HG03354 (cell line): ENCODE data around the gene WDR55.
"Not testable (repeated sequence)": the region's sequence is repeated elsewhere in the genome, so short reads cannot be mapped to it uniquely, and the experiment has no call there.

Source experiments
- ATAC-seq: cut with Tn5 transposase; IDR thresholded peaks from one replicate; pipeline ENCODE4 v1.9.1; 2021; ENCODE audit warnings: mild to moderate bottlenecking; ENCODE audit not compliant: unreplicated experiment, poor library complexity, severe bottlenecking

The WDR55 gene

GRCh38 chr5:140707812-140708211 lies 43.1 kb downstream of the WDR55 start:
- no peak for ATAC-seq

GRCh38 chr5:140708787-140709186 lies 44.1 kb downstream of the WDR55 start:
- not testable (repeated sequence) for ATAC-seq

GRCh38 chr5:140710899-140711552 lies 46.3 kb downstream of the WDR55 start:
- ATAC-seq: peak; percentile 91

GRCh38 chr5:140711794-140712193 lies 47.1 kb downstream of the WDR55 start:
- no peak for ATAC-seq

DNA sequence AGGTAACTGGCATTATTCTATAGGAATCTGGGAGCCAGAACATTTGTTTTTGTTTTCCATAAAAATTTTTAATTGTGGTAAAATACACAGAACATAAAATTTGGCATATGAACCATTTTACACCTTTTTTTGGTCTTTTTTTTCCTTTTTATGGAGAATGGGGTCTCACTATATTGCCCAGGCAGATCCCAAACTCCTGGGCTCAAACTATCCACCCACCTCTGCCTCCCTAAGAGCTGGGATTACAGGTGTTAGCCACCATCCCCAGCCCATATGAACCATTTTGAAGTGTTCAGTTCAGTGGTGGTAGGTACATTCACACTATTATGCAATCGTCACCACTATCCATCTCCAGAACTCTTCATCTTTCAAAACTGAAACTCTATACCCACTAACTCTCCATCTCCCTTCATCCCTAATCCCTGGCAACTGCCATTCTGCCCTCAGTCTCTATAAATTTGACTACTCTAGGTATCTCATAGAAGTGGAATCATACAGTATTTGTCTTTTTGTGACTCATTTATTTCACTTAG lies 48.9 kb downstream of the WDR55 start:
- no peak for ATAC-seq

DNA sequence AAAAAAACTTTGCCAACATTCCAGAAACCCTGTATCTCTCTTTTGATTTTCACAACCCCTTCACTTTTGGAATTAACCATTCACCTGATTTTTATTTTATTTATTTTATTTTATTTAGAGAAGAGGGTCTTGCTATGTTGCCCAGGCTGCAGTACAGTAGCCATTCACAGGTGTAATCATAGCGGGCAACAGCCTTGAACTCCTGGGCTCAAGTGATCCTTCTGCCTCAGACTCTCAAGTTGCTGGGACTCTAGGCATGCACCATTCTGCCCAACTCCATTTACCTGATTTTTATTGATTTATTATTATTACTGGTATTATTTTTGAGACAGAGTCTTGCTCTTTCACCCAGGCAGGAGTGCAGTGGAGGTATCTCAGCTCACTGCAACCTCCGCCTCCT lies 51.5 kb downstream of the WDR55 start:
- not testable (repeated sequence) for ATAC-seq

- no peak for ATAC-seq
Measured at GRCh38 chr5:140718266-140718592, 53.5 kb downstream of the WDR55 start.

- ATAC-seq: peak; percentile 16
Measured at GRCh38 chr5:140720738-140721137, 56.0 kb downstream of the WDR55 start.

DNA sequence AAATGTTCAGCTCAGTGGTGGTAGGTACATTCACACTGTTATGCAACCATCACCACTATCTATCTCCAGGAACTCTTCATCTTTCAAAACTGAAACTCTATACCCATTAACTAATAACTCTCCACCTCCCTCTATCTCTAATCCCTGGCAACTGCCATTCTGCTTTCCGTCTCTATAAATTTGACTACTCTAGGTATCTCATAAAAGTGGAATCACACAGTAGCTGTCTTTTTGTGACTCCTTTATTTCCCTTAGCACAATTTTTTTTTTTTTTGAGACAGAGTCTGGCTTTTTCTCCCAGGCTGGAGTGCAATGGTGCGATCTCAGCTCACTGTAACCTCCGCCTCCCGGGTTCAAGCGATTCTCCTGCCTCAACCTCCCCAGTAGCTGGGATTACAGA lies 56.7 kb downstream of the WDR55 start:
- ATAC-seq: not testable (repeated sequence)
